ENCODE data around the gene PRELID2.

The PRELID2 gene

DNA sequence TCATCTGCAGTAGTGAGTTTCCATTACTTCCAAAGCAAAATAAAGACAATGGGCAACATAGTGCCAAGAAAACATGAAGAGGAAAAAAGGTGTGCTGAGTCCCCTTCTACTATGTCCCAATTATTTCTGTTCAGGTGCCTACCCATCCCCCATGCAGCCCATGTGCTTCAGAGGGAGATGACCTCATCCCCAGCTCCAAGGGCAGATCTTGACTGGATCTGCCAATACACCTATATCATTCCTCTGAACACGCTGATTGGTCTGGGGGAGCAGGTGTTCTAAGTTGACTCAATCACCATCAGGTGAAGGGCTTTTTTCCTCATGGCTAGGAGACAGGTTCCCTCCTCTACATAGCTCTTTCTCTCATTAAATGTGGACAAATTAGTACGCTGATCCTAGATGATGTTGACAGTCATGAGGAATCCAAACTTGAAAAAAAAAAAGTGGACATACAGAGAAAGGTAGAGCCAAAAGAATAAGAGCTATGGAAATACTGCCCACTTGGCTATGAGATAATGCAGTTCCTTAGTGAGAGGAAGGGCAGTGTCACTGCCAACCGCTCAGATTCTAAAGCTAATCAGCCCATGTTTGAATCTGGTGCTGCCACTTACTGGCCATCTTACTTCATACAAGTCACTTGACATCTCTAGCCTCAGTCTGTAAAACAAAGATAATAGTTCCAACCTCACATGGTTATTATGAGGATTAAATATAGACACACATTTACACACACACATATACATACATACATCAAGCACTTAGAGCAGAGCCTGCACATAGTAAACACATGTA lies 23.1 kb downstream of the PRELID2 start:
- no peaks in the 10 kb centered on the region for H3K27me3 ChIP-seq (ENCODE audit: insufficient read depth, poor library complexity, severe bottlenecking)
- H3K27ac ChIP-seq (ENCODE audit: poor library complexity, severe bottlenecking), result no peak overlapping the region
- ATAC-seq (ENCODE audit: low read depth) (peak; percentile 56), DNase-seq (ENCODE audit: low spot score) (no peak)
- H3K4me3 ChIP-seq (ENCODE audit: severe bottlenecking), result no peak overlapping the region
- H3K9me3 ChIP-seq (ENCODE audit: severe bottlenecking), result no peaks in the 10 kb centered on the region
- TF ChIP-seq, protein P1, sequence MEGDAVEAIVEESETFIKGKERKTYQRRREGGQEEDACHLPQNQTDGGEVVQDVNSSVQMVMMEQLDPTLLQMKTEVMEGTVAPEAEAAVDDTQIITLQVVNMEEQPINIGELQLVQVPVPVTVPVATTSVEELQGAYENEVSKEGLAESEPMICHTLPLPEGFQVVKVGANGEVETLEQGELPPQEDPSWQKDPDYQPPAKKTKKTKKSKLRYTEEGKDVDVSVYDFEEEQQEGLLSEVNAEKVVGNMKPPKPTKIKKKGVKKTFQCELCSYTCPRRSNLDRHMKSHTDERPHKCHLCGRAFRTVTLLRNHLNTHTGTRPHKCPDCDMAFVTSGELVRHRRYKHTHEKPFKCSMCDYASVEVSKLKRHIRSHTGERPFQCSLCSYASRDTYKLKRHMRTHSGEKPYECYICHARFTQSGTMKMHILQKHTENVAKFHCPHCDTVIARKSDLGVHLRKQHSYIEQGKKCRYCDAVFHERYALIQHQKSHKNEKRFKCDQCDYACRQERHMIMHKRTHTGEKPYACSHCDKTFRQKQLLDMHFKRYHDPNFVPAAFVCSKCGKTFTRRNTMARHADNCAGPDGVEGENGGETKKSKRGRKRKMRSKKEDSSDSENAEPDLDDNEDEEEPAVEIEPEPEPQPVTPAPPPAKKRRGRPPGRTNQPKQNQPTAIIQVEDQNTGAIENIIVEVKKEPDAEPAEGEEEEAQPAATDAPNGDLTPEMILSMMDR (IDR thresholded peaks at IDR 0.05; ENCODE audit: poor library complexity, severe bottlenecking), result peak; percentile 42
- H3K4me1 ChIP-seq (ENCODE audit: insufficient read depth, poor library complexity, severe bottlenecking), result no peaks in the 10 kb centered on the region
- peaks cover 6% of the 10 kb centered on the region; the same call in 1 of the 2 replicates for H3K36me3 ChIP-seq (ENCODE audit: low read depth)

DNA sequence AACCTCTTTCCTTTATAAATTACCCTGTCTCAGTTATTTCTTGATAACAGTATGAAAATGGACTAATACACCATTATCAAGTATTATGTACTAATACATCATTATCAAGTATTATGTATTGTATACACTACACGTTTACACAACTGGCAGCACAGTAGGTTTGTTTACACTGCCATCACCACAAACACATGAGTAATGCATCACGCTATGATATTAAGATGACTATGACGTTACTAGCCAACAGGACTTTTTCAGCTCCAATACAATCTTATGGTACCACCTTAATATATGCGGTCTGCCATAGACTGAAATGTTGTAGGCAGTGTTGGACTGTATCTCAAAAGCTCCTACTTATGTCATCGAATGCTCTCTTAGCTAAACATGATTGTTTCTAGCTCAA lies 28.2 kb downstream of the PRELID2 start:
- Histone ChIP-seq H3K36me3 (ENCODE audit: low read depth) (no peaks in the 10 kb centered on the region; the same call in 1 of the 2 replicates), H3K9me3 (ENCODE audit: severe bottlenecking) (no peaks in the 10 kb centered on the region), H3K27me3 (ENCODE audit: insufficient read depth, poor library complexity, severe bottlenecking) (no peaks in the 10 kb centered on the region), H3K27ac (ENCODE audit: poor library complexity, severe bottlenecking) (no peak overlapping the region), H3K4me1 (ENCODE audit: insufficient read depth, poor library complexity, severe bottlenecking) (no peaks in the 10 kb centered on the region), H3K4me3 (ENCODE audit: severe bottlenecking) (no peak overlapping the region)
- DNase-seq (ENCODE audit: low spot score), result no peak
- ATAC-seq (ENCODE audit: low read depth), result no peak
- TF ChIP-seq, protein P1 (IDR thresholded peaks at IDR 0.05; ENCODE audit: poor library complexity, severe bottlenecking), result no peak

DNA sequence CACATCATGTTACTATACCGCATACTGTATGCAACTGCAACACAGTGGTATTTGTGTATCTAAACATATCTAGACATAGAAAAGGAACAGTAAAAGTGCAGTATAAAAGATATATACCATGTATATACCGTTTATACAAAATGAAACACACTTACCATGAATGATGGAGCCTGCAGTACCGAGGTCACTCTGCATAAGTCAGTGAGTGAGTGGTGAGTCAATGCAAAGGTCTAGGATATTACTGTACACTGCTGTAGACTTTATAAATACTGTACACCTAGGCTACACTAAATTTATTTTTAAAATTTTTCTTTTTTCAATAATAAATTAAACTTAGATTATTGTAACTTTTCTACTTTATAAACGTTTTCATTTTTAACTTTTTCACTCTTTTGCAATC lies 29.3 kb downstream of the PRELID2 start:
- TF ChIP-seq, protein P1 (IDR thresholded peaks at IDR 0.05; ENCODE audit: poor library complexity, severe bottlenecking), result no peak
- Histone ChIP-seq H3K4me3 (ENCODE audit: severe bottlenecking) (no peak overlapping the region), H3K4me1 (ENCODE audit: insufficient read depth, poor library complexity, severe bottlenecking) (peaks cover 5% of the 10 kb centered on the region), H3K27me3 (ENCODE audit: insufficient read depth, poor library complexity, severe bottlenecking) (no peaks in the 10 kb centered on the region), H3K9me3 (ENCODE audit: severe bottlenecking) (no peaks in the 10 kb centered on the region), H3K36me3 (ENCODE audit: low read depth) (no peaks in the 10 kb centered on the region; the same call in 1 of the 2 replicates), H3K27ac (ENCODE audit: poor library complexity, severe bottlenecking) (no peak overlapping the region)
- no peak for DNase-seq (ENCODE audit: low spot score)
- ATAC-seq (ENCODE audit: low read depth), result no peak; the same call in 2 of the 3 replicates

DNA sequence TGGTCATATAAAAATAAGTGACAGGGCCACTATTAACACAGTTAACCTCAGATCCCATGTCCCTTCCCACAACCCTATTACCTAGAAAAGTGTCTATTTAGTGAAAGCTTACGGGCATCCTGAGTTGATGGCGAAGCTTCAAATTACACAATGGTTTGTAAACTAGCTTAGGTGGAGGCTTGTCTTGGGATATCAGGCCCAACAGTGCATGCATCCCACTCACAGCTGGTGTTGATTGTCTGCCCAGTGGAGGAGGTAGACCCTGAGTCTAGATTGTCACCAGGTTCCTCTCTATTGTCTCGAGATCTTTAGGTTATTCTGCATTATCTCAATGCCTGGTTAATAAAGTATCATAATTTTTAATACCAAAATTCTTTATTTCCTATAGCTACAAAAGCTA lies 30.4 kb downstream of the PRELID2 start:
- Histone ChIP-seq H3K9me3 (ENCODE audit: severe bottlenecking) (no peaks in the 10 kb centered on the region), H3K4me3 (ENCODE audit: severe bottlenecking) (no peak overlapping the region), H3K27ac (ENCODE audit: poor library complexity, severe bottlenecking) (no peak overlapping the region), H3K36me3 (ENCODE audit: low read depth) (no peaks in the 10 kb centered on the region), H3K27me3 (ENCODE audit: insufficient read depth, poor library complexity, severe bottlenecking) (no peaks in the 10 kb centered on the region), H3K4me1 (ENCODE audit: insufficient read depth, poor library complexity, severe bottlenecking) (peaks cover 6% of the 10 kb centered on the region)
- TF ChIP-seq, protein P1 (IDR thresholded peaks at IDR 0.05; ENCODE audit: poor library complexity, severe bottlenecking), result no peak
- no peak for ATAC-seq (ENCODE audit: low read depth)
- no peak for DNase-seq (ENCODE audit: low spot score)
